ENCODE measurements around the gene PLD1. TPM values are rescaled to one million over a fixed set of nuclear protein-coding genes. Genes with fewer than 3 reads are reported as not detected.

PLD1 gene
- total and polyA plus RNA-seq, 9 donors = 24.6 to 125 (median 52.1) TPM

DNA sequence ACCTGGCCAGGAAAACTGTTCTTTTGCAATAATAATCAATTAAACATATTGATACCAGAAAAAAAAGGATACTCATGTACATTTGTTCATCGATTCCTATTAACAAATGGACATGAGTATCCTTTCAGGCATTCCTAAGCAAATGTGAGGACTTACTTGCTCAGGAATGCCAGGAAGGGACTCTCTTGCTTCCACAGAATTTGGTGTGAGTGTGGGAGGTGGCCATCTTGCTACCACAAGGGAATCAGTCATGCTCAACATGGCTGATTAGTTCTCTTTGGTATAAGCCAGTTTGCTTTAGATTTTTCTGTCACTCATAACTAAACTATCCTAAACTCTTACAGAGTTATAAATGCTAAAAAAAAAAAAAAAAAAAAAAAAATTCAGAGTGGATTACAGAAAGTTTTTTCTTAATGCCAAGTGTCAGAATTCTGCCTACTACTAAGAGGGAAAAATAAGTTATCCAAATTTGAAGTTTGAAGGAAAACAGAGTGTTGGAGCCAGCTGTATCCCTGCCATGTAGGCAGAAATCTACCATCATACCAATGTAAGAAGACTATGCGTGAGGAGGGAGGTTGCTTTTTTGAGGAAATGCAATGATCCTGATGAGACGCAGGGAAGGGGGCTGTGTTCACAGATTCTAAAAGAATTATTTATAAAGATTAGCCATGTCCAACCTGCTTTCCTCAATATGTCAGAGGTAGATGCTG, 98.7 kb downstream of the PLD1 start:
- WGBS, 3 donors = 62 to 90% (median 90%) methylated on average over 3 of the region's 3 CpGs
- H3K27me3 ChIP-seq = no peaks in the 10 kb centered on the region
- no peak overlapping the region for H3K4me3 ChIP-seq
- H3K9me3 ChIP-seq = no peaks in the 10 kb centered on the region
- no peaks in the 10 kb centered on the region for H3K36me3 ChIP-seq
- no peak for DNase-seq
- no peak overlapping the region for H3K27ac ChIP-seq
- H3K4me1 ChIP-seq (ENCODE audit: insufficient read depth) = peaks cover 2% of the 10 kb centered on the region
- intact Hi-C loops (cut with DNase I) = no loop called here
- TF ChIP-seq EP300 (IDR thresholded peaks at IDR 0.05) = no peak
- TF ChIP-seq, protein P1, sequence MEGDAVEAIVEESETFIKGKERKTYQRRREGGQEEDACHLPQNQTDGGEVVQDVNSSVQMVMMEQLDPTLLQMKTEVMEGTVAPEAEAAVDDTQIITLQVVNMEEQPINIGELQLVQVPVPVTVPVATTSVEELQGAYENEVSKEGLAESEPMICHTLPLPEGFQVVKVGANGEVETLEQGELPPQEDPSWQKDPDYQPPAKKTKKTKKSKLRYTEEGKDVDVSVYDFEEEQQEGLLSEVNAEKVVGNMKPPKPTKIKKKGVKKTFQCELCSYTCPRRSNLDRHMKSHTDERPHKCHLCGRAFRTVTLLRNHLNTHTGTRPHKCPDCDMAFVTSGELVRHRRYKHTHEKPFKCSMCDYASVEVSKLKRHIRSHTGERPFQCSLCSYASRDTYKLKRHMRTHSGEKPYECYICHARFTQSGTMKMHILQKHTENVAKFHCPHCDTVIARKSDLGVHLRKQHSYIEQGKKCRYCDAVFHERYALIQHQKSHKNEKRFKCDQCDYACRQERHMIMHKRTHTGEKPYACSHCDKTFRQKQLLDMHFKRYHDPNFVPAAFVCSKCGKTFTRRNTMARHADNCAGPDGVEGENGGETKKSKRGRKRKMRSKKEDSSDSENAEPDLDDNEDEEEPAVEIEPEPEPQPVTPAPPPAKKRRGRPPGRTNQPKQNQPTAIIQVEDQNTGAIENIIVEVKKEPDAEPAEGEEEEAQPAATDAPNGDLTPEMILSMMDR (IDR thresholded peaks at IDR 0.05) = no peak
- TF ChIP-seq POLR2A (IDR thresholded peaks at IDR 0.05) = no peak

DNA sequence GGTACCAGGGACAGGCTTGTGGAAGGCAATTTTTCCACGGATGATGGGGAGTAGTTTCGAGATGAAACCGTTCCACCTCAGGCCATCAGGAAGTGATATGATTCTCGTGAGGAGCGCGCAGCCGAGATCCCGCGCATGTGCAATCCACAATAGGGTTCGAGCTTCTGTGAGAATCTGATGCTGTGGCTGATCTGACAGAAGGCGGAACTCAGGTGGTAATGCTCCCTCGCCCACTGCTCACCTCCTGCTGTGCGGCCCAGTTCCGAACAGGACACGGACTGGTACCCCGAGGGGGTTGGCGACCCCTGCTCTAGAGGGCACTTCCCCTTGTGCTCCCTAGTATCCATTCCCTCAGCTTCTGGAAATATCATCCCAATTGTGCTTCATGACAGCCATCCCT, 99.9 kb downstream of the PLD1 start:
- 94 to 98% (median 96%) methylated on average over 17 of the region's 17 CpGs for WGBS, 3 donors
- H3K4me3 ChIP-seq = no peak overlapping the region
- no peak overlapping the region for H3K27ac ChIP-seq
- TF ChIP-seq POLR2A (IDR thresholded peaks at IDR 0.05) = no peak
- TF ChIP-seq EP300 (IDR thresholded peaks at IDR 0.05) = no peak
- TF ChIP-seq, protein P1 (IDR thresholded peaks at IDR 0.05) = no peak
- no peaks in the 10 kb centered on the region for H3K27me3 ChIP-seq
- H3K9me3 ChIP-seq = no peaks in the 10 kb centered on the region
- peaks cover 2% of the 10 kb centered on the region for H3K4me1 ChIP-seq (ENCODE audit: insufficient read depth)
- intact Hi-C loops (cut with DNase I) = no loop called here
- no peak for DNase-seq
- no peaks in the 10 kb centered on the region for H3K36me3 ChIP-seq

DNA sequence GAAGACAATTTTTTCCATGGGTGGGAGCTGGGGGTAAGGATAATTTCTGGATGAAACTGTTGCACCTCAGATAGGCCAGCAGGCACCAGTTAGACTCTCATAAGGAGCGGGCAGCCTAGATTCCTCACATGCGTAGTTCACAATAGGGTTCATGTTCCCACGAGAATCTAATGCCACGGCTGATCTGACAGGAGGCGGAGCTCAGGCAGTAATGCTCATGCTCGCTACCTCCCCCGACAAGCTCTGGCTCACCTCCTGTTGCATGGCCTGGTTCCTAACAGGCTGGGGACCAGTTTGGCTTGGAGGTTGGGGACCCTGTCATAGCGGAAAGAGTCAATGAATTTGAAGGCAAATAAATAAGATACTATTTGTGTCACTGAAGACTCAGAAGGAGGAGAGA, 105.5 kb downstream of the PLD1 start:
- intact Hi-C loops (cut with DNase I) = no loop called here
- no peak for DNase-seq
- no peak overlapping the region for H3K27ac ChIP-seq
- TF ChIP-seq EP300 (IDR thresholded peaks at IDR 0.05) (no peak), POLR2A (IDR thresholded peaks at IDR 0.05) (no peak)
- TF ChIP-seq, protein P1 (IDR thresholded peaks at IDR 0.05) = no peak
- no peak overlapping the region for H3K4me3 ChIP-seq
- 93 to 95% (median 94%) methylated on average over 8 of the region's 8 CpGs for WGBS, 3 donors
- no peaks in the 10 kb centered on the region for H3K36me3 ChIP-seq
- H3K4me1 ChIP-seq (ENCODE audit: insufficient read depth) = no peaks in the 10 kb centered on the region
- H3K9me3 ChIP-seq = no peaks in the 10 kb centered on the region
- no peaks in the 10 kb centered on the region for H3K27me3 ChIP-seq

DNA sequence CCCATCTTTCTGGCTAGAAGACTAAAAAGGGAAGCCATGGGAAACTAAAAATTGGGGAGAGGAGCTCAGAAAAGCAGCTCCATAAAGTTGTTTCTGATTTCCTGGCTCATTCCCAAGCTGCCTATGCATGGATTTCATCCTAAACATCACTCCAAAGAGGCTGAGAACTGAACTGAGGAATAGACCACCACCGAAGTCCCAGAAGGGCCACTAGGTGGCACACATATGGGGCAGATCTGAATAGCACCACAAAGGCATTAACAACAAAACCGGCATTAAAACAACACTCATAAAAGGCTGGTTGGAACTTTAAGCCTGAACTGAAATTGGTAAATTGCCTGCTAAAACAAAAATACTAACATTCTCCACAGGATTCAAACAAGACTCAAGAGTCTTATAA, 106.3 kb downstream of the PLD1 start:
- no peak overlapping the region for H3K27ac ChIP-seq
- intact Hi-C loops (cut with DNase I) = no loop called here
- H3K4me1 ChIP-seq (ENCODE audit: insufficient read depth) = no peaks in the 10 kb centered on the region
- no peak overlapping the region for H3K4me3 ChIP-seq
- 47 to 53% (median 51%) methylated on average over 2 of the region's 2 CpGs for WGBS, 3 donors
- H3K9me3 ChIP-seq = no peaks in the 10 kb centered on the region
- no peaks in the 10 kb centered on the region for H3K36me3 ChIP-seq
- TF ChIP-seq POLR2A (IDR thresholded peaks at IDR 0.05) = no peak
- TF ChIP-seq, protein P1 (IDR thresholded peaks at IDR 0.05) = no peak
- TF ChIP-seq EP300 (IDR thresholded peaks at IDR 0.05) = no peak
- H3K27me3 ChIP-seq = no peaks in the 10 kb centered on the region
- no peak for DNase-seq
